Measurements from ENCODE around the gene DNAJC5. TPM values are rescaled to one million over a fixed set of nuclear protein-coding genes. Genes with fewer than 3 reads are reported as not detected.

DNAJC5 gene
- total and polyA plus RNA-seq, 2 of the 8 experiments (the other 6 are each of a cell fraction or from before 2014, with no cell fraction given), result 19.2 to 31.2 TPM

DNA sequence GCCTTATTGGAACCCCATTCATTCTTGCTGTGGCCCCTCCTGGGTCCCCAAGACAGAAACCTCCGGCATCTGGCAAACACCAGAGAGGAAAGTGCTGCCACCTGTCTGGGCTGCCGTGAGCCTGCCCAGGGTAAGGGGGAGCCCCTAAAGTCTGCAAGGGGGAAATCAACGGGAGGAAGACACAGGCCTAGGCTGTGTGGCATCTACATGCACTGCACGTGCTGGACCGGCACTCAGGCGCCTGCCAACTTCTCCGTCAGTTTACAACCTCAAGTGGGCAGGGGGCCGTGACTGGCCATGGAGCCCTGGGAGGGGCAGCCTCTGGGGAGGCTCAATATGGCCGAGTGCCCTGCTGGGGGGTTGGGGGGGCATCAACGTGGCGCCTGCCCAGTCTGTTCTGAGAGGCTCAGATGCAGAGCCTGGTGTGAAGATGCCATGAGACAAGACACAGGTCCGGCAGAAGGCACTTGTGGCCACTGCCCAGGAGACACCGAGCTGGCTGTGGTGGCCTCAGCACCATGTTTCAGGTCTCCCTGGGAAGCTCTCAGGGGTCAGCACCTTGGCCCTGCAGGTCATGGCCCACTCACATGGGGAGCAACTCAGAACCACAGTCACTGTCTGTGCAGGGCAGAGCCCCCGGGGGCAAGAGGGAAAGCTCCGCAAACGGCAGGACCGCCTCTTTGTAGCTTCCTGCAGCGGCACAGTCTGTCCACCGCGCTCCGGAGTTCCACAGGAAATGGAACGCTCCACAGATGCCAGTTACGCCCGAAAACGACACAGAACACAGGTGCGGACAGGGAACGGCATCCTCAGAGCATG is 52.9 kb downstream of the DNAJC5 start:
- ChIA-PET CTCF (ENCODE audit: partially characterized antibody) (no interaction called here), POLR2A (ENCODE audit: partially characterized antibody) (interaction anchor here (1.0 kb wide), 1 partner anchor 419 kb away, joined by 3 read pairs; no protein-coding TSS in a partner anchor)
- no peak overlapping the region for H3K18ac ChIP-seq (ENCODE audit: extremely low read depth, low read length)
- H3K79me1 ChIP-seq (ENCODE audit: low read depth, low read length), result peaks cover 27% of the 10 kb centered on the region
- no peak overlapping the region for H3K9ac ChIP-seq (replicated peaks in 1 of 4; ENCODE audit: extremely low read depth in 1 of 4, low read depth in 3 of 4, low read length in 3 of 4)
- peaks cover 0 to 25% (median 18%) of the 10 kb centered on the region in 4 experiments; a peak in 6 of 7 replicates for H3K4me1 ChIP-seq (replicated peaks in 1 of 4; ENCODE audit: control insufficient read depth in 3 of 4, insufficient read depth in 4 of 4, low read length in 3 of 4)
- H3K23me2 ChIP-seq (ENCODE audit: low read depth, low read length), result no peaks in the 10 kb centered on the region
- H4K20me1 ChIP-seq (replicated peaks in 1 of 2; ENCODE audit: control insufficient read depth in 1 of 2, insufficient read depth in 2 of 2, low read length in 2 of 2), result peaks cover 31 to 48% of the 10 kb centered on the region in 2 experiments
- no peak overlapping the region for H3K4ac ChIP-seq (replicated peaks; ENCODE audit: insufficient read length, low read depth, low read length)
- TF ChIP-seq RAD21 (IDR thresholded peaks at IDR 0.05 in 1 of 2, conservative IDR thresholded peaks at IDR 0.05 in 1 of 2; ENCODE audit: low read depth in 2 of 2, low read length in 2 of 2) (no peak), MAFK (IDR thresholded peaks at IDR 0.05; ENCODE audit: low read depth, low read length) (no peak), CBX5 (IDR thresholded peaks at IDR 0.05; ENCODE audit: low read depth, low read length) (no peak)
- no peak overlapping the region for H3K4me3 ChIP-seq (ENCODE audit: extremely low read depth in 1 of 4, insufficient read depth in 2 of 4, low read depth in 3 of 4, low read length in 4 of 4)
- H2BK12ac ChIP-seq (ENCODE audit: low read depth, low read length), result no peak overlapping the region
- no peak for FAIRE-seq
- no peak overlapping the region for H2AK5ac ChIP-seq (ENCODE audit: low read depth, low read length)
- no peak overlapping the region for H2BK5ac ChIP-seq (ENCODE audit: low read depth, low read length)
- no peak overlapping the region; a peak in 1 of 4 replicates for H3K4me2 ChIP-seq (ENCODE audit: insufficient read depth in 1 of 2, low read depth in 2 of 2, low read length in 2 of 2)
- H3K14ac ChIP-seq (ENCODE audit: insufficient read length), result no peak overlapping the region
- H4K8ac ChIP-seq (ENCODE audit: extremely low read depth, insufficient read depth, low read length), result peak overlapping the region; percentile 57; the same call in 1 of the 2 replicates
- H2BK20ac ChIP-seq (ENCODE audit: low read length), result no peak overlapping the region
- H3K9me3 ChIP-seq (ENCODE audit: insufficient read depth in 2 of 2, low read depth in 1 of 2, low read length in 1 of 2), result no peaks in the 10 kb centered on the region
- no peak overlapping the region for H2AFZ ChIP-seq (ENCODE audit: low read length)
- H3K36me3 ChIP-seq (ENCODE audit: control insufficient read depth in 2 of 4, insufficient read depth in 4 of 4, low read length in 3 of 4), result peaks cover 3 to 21% (median 13%) of the 10 kb centered on the region in 4 experiments; a peak in 5 of 8 replicates
- peaks cover 4 to 62% of the 10 kb centered on the region in 2 experiments; a peak in 3 of 4 replicates for H3K79me2 ChIP-seq (ENCODE audit: control insufficient read depth in 1 of 2, insufficient read depth in 2 of 2, low read length in 2 of 2)
- no peak overlapping the region for H4K91ac ChIP-seq (replicated peaks; ENCODE audit: insufficient read length, low read length)
- H2BK15ac ChIP-seq (ENCODE audit: low read length), result no peak overlapping the region
- H4K5ac ChIP-seq (ENCODE audit: insufficient read length, low read depth, low read length), result no peak overlapping the region
- DNase-seq (ENCODE audit: low read depth in 1 of 2, low spot score in 2 of 2), result no peak
- no peak overlapping the region for H3K23ac ChIP-seq (ENCODE audit: insufficient read length)
- H3K27ac ChIP-seq (ENCODE audit: low read depth, low read length), result no peak overlapping the region
- H3K56ac ChIP-seq (replicated peaks; ENCODE audit: insufficient read length, low read depth, low read length), result no peak overlapping the region
- no peaks in the 10 kb centered on the region for H3K27me3 ChIP-seq (replicated peaks in 1 of 4; ENCODE audit: control insufficient read depth in 3 of 4, extremely low read depth in 1 of 4, insufficient read depth in 3 of 4, low read length in 3 of 4)
- no peak overlapping the region for H2BK120ac ChIP-seq (replicated peaks; ENCODE audit: low read depth, low read length)
- WGBS, 2 experiments (ENCODE audit: extremely low coverage in 1 of 2, insufficient coverage in 1 of 2, insufficient read length in 1 of 2, insufficient replicate concordance in 2 of 2, low coverage in 1 of 2, low lambda C conversion rate in 2 of 2, missing lambda C conversion rate in 1 of 2), result 88% methylated on average over 25 of the region's 27 CpGs; no CpG with 5 or more reads in 1 of the 2 experiments

Data from H1 (cell line).